ENCODE results near the gene ITGB1.
A peak's percentile ranks its signal among the peaks of the same experiment; 100 is the strongest.
"Not testable (repeated sequence)": the region's sequence is repeated elsewhere in the genome, so short reads cannot be mapped to it uniquely, and the experiment has no call there.

Gene ITGB1

DNA sequence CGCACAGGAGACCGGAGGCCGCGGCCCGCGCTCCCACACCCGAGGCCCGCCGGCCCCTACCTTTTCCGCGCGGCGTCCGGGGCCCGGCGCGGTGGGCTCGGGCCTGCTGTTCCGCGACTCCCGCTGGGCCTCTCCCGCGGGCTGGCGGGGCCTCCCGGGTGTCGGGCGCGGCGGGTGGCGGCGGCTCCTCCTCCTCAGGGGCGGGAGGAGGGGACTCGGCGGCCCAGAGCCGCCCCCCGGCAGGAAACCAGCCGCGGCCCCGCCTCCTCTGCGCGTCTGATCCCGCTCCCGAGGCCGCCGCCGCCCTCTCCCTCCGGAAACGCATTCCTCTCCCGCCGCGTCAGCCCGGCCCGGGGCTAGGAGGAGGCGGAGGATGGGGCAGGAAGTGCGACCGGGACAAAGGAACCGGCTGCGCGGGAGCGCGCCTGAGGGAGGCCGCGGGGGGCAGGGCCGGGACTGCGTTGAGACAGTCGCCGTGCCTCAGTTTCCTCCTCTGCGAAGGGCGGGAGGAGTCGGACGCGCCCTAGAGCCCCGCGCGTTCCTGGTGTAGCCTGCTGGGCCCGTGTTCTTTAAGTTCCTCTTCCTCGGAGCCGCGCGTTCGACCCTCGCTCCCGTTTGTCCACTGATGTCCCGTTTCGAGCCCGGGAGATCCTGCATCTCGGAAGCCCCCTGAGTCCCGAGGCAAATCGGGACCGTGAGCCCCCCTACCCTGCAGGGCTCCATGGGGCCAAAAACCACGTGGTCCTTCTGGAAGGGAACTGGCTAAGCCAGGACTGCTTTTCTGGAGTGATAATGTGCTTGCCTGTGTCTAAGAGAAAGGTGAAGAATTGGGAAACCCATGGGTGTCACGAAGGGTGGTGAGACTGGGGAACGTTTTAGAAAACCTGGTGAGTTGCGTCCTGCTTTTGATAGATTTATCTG lies at the start of gene ITGB1:
Gene ITGB1 (minus strand): TSS at position 146 of the 921 bp plus-strand sequence. CDS start 22,672 bp downstream, outside the sequence.
- peak; percentile 65 to 71 for DNase-seq

DNA sequence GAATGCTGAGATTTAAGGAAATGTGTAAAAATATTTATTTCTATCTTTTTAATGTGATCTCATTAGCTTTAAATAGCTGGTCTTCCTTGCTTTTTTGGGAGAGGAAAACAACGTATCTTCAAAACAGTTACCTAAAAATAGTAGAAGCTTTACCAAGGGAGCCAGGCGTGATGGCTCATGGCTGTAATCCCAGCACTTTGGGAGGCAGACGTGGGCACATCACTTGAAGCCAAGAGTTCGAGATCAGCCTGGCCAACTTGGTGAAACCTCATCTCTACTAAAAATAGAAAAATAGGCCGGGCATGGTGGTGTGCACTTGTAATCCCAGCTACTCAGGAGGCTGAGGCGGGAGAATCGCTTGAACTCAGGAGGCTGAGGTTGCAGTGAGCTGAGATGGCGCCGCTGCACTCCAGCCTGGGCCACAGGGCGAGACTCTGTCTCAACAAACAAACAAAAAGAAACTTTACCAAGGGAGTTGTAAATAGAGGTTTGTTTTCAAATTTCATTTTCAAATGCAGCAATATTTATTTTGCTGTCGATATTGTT lies 48.4 kb upstream of the ITGB1 start:
- no peak for DNase-seq

DNA sequence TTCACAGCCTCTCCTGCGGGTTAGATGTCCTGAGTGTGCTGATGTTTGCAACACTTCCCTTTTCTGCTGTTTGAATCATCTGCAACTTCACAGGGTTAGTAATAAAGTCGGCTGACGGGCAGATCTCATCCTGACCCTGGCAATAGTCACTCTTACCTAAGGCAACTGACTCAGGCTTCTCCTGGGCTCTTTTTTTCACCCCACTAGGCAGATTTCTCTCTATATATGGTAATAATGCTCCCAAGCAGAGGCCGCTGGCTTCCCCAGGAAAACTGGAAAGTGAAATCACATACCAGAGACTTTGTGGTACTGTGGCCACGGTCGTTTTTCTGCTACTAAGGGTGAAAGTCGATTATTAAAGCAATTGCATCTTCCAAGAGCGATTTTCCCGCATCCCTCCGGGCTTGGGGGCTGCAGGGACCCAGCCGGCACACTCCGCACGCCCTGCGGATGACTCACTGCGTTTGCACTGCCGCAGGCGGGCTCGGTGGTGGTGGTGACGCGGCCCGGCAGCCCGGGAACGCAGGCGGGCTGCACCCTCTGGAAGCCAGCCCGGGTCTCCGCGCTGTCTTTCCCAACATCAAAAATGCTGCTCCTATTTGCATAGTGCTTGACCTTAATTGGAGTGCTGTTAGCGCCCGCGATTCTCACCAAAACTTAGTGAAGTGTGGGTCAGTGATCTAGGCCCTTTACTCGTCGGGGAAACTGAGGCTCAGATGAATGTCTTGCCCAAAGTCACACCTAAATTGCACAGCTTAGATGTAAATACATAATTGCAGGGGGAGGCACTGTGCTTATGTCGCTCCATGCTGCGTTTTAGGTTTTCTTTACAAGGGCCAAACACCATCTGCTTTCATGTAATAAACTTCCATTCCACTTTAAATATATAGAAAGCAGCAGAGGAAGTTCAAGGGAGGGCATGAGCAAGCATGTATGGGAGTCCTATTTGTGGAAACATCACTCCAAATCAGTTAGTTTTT lies 47.6 kb upstream of the ITGB1 start:
- DNase-seq = peak; percentile 90 to 94

DNA sequence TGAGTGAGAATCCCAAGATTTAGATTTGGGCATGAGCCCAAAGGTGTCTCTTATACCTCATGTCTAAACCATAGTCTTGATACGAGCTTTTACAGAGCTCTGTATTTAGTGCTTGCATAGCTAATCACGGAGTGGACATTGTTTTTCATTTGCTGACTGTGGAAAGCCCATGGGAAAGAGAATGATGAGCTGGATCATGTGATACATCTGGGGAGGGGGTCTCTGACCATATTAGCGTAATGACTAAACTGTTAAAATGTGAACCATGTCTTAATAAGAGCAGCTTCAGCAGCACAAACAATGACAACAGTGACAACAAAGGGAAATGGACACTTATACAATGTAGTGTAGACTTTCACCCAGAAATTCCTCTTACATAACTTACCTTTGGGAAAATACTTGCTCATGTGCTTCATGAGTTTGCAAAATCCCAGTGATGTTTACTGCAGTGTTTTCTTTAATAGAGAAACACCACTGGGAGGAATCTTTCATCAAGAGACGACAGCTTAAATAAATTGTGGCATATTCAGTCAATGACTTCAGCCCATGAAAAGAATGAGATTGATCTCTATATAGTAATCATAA lies 44.0 kb upstream of the ITGB1 start:
- DNase-seq = no peak

DNA sequence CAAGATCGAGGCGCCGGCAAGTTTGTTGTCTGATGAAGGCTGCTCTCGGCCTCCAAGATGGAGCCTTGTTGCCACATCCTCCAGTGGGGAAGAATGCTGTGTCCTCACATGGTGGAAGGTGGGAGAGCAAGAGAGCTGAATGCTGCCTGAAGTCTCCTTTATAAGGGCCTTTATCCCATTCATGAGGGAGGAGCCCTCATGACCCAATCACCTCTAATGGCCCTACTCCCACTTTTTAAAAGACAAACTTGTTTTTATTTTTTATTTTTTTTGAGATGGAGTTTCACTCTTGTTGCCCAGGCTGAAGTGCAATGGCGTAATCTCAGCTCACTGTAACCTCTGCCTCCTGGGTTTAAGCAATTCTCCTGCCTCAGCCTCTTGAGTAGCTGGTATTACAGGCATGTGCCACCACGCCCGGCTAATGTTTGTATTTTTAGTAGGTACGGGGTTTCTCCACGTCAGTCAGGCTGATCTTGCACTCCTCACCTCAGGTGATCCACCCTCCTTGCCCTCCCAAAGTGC lies 40.1 kb upstream of the ITGB1 start:
- not testable (repeated sequence) for DNase-seq

DNA sequence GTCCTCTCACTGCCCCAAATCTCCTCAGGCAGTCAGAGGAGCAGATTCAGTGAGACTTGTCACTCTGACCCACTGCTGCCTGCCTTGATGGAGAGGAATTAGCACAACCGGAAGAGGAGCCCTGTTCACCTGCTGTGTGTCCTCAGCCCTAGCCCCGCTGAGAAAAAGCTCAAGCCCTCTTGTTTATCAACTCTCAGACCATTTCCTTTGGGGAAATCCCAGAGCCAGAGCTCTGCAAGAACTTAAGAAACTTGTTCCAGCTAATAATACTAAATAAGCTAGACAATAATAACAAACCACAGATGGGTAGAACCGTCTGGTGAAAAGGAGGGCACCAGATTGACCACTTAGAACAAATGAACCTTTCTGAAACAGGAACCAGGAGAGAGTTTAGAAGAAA lies 37.7 kb upstream of the ITGB1 start:
- no peak for DNase-seq

DNA sequence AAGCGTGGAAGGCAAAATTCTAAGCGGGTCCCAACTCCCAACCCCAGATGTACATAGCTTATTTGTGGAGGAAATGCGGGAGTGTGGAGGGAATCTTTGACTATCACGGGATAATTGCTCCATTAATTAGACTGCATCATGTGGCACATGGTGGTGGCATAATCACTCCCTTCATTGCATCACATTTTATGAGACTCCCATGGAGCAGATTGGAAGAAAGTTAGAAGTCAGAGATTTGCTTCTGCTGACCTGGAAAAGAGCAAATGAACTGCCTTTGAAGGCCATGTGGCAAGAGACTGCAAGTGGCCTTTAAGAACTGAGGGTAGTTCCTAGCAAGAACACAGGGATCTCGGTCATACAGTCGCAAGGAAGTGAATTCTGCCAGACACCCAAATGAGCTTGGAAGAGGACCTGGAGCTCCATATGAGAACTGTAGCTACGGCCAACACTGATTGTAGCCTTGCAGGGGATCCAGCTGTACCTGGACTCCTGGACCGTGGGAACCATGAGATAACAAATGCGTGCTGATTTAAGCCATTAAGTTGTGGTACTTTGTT lies 37.1 kb upstream of the ITGB1 start:
- DNase-seq = no peak

DNA sequence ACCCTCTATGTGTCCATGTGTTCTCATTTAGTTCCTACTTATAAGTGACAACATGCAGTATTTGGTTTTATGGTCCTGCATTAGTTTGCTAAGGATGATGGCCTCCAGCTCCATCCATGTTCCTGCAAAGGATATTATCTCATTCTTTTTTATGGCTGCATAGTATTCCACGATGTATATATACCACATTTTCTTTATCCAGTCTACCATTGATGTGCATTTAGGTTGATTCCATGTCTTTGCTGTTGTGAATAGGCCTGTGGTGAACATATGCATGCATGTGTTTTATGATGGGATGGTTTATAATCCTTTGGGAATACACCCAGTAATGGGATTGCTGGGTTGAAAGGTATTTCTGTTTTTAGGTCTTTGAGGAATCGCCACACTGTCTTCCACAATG lies 36.6 kb upstream of the ITGB1 start:
- DNase-seq = not testable (repeated sequence)

DNA sequence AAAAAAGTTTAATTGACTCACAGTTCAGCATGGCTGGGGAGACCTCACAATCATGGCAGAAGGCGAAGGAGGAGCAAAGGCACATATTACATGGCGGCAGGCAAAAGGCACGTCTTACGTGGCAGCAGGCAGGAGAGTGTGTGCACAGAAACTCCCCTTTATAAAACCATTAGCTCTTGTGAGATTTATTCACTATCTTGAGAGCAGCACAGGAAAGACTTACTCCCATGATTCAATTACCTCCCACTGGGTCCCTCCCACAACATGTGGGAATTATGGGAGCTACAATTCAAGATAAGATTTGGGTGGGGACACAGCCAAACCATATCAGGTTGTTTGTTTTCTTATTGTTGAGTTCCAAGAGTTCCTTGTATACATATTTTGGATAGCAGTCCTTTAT lies 34.3 kb upstream of the ITGB1 start:
- DNase-seq = not testable (repeated sequence)

DNA sequence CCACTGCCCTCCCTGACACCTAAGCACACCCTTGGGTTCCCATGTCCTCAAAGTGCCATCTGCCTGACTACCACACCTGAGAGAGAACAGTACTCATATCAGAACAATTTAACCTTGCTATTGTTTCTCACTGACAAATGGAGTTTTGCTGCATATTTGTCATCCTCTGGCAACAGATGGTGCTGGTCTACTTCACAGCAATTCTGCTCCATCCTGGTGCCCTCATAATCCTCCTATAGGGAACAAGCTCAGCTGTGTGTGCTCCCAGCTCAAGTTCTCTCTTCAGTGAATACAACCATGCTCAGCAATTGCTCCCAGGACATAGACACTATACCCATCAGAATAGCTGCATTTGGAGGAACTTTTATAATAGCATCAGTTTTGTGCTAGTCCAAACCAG lies 32.8 kb upstream of the ITGB1 start:
- DNase-seq = no peak

DNA sequence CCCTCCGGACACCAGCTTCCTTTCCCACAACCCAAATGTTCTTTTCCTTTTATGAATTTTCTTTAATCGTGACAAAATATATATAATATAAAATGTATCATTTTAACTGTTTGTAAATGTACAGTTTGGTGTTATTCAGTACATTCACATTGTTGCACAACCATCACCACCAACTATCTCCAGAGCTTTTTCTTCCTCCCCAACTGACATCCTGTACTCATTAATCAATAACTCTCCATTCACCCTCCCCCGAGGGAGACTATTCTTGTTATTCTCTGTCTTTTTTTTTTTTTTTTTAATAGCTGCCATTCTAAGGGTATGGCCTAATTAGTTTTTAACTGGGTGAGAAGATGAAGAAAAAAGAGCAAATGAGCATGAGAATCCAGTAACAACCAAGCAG lies 30.6 kb upstream of the ITGB1 start:
- no peak for DNase-seq

DNA sequence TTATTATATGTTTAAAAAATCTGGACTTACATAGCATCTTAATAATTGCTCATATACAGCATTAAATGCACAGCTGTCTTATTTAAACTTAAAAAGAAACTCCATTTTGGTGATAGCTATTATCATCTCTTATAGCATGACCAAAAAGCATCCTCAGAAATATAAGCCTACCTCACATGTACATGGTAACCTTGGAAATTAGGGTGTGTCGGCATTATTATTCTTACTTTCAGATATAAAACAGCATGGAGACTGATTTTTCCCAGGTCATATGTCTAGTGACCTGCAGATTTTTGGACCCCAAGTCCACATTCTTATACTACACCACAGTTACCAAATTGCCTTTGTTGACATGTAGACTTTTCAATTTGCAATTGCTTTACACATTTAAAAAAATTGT lies 29.1 kb upstream of the ITGB1 start:
- no peak for DNase-seq

DNA sequence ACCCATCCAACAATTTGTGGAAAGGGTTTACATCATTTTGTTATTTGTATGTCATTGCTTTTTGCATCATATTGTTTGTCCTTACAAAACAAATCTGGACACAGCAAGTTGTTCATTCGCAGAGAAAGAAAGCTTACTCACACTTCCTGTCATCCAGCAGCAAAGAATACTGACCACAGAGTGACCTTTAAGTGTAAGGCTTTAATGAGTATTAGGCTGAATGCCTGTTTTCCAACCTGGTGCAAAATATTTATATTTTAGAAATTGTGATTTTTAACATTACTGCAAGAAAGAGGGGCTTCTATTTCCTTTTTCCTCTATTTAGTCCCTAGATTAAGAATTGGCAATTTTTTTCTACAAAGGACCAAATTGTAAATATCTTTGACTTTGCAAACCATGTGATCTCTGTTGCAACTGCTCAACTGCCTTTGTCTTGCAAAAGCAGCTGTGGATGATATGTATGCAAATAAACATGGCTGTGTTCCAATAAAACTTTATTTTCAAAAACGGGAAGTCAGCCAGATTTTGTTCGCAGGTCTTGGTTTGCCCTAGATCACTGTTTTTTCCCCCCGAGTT lies 27.8 kb upstream of the ITGB1 start:
- DNase-seq = peak; percentile 65 to 72

DNA sequence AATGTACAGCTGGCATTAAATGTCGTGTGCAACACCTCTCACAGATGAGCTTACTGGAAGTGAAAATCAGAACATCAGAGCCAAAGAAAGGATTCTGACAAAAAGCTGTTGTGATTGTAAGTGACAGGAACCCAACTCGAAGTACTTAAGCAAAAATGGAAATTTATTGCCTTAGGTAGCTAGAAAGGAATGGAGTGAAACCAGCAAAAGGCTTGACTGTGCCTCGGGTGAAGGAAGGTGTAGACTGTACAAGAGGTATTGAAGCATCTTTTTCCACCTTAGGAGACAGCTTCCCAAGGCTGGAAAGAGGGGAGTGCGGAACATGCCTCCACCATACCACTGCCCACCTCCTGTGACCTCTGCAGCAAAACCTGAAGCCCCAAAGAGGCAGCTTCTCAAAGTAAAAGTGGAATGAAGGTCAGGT lies 27.3 kb upstream of the ITGB1 start:
- no peak for DNase-seq

DNA sequence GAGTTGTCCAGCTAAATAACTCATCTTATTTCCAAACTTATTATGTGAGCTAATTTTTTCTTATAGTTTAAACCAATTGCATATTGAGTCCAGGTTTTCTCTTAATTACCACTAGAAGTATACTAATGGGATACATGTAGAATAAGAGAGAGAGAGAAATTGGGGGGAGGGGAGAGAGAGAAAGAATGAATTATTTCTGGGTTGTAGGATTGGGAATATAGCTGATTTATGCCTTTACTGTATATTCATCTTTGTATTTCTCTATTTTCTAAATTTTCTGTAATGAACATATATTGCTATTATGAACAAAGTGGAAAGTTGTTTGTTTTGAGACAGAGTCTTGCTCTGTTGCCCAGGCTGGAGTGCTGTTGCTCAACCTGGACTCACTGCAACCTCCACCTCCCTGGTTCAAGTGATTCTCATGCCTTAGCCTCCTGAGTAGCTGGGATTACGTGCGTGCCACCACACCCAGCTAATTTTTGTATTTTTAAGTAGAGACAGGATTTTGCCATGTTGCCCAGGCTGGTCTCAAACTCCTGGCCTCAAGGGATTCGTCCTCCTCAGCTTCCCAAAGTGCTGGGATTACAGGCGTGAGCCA lies 26.1 kb upstream of the ITGB1 start:
- no peak for DNase-seq

DNA sequence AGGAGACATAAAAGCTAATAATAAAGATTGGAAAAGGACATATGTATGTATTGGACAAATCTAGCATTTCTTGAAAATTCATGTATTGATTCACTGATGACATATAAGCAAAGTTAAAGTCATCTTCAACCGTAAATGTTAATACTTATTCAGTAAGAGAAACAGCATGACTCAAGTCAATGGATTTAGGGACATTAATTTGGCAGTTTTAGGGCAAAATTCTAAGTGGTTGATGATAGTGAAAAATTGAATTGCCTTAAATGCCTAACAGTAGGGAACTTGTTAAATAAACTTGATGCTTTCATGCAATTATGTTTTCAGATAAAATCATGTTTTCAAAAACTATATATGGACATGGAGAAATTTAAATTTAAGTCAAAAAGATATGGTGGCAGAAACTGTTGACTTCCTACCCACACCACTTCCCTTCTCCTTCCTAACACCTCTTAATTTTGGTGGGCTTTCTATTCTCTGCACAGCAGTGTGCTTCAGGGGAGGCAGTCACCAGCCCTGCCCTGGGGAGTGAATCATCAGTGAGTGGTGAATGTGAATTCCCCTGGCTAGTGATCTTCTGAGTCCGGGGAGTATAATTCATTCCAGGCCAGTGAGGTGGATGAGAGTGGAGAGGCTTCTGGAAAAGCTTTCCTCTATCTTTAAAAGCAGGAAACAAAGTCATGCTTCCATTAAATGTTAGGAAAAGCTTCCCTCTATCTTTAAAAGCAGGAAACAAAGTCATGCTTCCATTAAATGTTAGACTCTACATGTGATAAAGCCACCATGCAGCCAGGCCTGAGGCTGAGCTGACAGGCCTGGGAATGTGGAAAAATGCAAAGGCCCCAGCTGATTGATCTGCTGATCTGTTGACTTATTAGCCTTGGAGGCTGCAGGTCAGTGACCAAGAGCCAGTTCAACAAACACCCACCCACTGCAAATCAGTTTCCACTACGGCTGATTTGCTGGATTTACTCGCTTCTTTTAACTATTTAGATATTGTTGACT lies 25.2 kb upstream of the ITGB1 start:
- no peak for DNase-seq

DNA sequence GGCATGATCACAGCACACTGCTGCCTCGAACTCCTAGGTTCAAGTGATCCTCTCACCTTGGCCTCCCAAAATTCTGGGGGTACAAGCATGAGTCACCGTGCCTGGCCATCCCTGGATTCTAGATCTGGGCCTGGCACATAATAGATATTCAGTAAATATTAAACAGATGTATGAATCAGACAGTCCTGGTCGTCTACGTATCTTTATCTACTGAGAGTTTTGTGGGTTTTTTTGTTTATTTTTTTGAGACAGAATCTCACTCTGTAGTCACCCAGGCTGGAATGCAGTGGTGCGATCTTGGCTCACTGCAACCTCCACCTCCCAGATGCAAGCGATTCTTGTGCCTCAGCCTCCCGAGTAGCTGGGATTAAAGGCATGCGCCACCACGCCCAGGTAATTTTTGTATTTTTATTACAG lies 24.3 kb upstream of the ITGB1 start:
- DNase-seq = no peak

DNA sequence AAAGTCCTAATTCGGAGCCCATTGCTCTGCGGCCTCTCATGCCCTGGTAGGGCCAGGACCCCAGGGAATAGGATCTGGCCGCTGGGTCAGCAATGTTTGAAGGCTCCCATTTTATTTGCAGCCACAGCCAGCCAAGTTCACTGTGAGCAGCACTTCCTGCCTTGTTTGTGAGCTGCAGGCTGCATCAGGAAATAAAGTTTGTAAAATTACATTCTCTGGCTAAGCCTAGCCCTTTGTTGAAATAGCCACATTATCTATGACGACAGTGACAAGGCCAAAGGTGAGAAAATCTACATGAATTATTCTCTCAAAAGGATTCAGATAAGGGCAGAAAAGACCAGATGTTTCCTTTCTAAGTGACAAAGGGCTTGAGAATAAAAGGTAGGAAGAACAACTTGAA lies 23.7 kb upstream of the ITGB1 start:
- peak; percentile 13 to 18 for DNase-seq

DNA sequence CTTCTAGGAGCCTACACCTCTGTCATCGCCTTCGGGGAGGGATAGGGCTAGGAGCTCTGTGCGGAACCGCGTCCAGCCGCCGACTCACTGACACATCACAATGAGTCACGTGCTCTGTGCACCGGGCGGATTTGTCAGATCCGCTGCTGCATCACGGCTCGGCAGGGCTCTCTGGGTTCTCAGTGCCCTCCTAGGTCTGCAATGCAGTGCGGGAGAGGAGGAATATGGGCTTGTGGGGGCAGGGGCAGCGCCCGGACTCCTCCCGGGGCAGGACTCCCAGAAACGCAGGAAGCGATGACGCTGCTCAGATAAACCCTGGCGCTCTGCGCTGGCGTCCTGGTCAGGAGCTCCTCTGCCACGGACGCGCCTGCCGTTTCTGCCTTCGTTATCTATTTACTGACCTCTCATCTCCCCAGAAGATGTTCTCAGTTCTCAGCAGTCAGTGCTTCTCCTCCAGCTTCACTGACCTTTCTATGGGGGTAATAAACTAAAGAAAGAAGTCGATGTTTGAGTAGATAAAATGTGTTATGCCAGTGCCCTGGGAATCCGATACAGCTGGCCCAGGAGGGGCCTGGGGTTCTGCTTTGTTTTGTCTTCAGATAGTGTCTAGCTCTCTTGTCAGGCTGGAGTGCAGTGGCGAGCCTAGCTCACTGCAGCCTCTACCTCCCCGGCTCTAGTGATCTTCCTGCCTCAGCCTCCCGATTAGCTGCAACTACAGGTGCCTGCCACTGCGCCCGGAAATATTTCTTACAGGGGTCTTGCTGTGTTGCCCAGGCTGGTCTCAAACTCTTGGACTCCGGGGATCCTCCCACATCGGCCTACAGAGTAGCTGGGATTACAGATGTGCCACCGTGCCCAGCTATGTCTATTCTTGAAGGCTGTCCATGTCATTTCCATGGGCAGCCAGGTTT lies 22.8 kb upstream of the ITGB1 start:
- DNase-seq = peak; percentile 88 to 91
